Measurements from ENCODE around the gene TMED1.

- TF ChIP-seq CTCF (IDR thresholded peaks at IDR 0.05) (no peak), POLR2AphosphoS5 (IDR thresholded peaks at IDR 0.05) (no peak), POLR2A (IDR thresholded peaks at IDR 0.05) (no peak), EP300 (IDR thresholded peaks at IDR 0.05) (no peak)
Observed at GRCh38 chr19:10872546-10873107, 36.6 kb upstream of the TMED1 start.
